ENCODE results near the gene CUL3. TPM values are rescaled to one million over a fixed set of nuclear protein-coding genes. Genes with fewer than 3 reads are reported as not detected.

The CUL3 gene
- total and polyA plus RNA-seq, 2 of the 13 experiments (the other 11 are each of a cell fraction or from before 2014, with no cell fraction given) = 33.2 to 62.3 TPM

GRCh38 chr2:224498991-224499390 is 86.2 kb downstream of the CUL3 start:
- POLR2A ChIA-PET = no interaction called here
- intact Hi-C loops (cut with micrococcal nuclease; ENCODE audit: unreplicated experiment) = no loop called here
- H3K4me1 ChIP-seq (ENCODE audit: insufficient read depth, low read length) = no peaks in the 10 kb centered on the region
- no peak overlapping the region for H2AFZ ChIP-seq (ENCODE audit: low read length)
- H3K36me3 ChIP-seq (replicated peaks in 1 of 2; ENCODE audit: control insufficient read depth in 1 of 2, insufficient read depth in 2 of 2, low read length in 2 of 2) = peaks cover 12 to 65% of the 10 kb centered on the region in 2 experiments
- in situ Hi-C loops (cut with HindIII; ENCODE audit: extremely low pct_ligation_motif_present, low pct_unique_long_range_greater_than_20kb) = no loop called here
- ATAC-seq (no peak), FAIRE-seq (no peak), DNase-seq (ENCODE audit: low spot score) (no peak)
- no peaks in the 10 kb centered on the region for H4K20me1 ChIP-seq (ENCODE audit: insufficient read depth, low read length)
- no peak overlapping the region for H3K9ac ChIP-seq (ENCODE audit: insufficient read depth, low read depth, low read length)
- 95% methylated on average over 3 of the region's 3 CpGs for whole genome bisulfite sequencing (ENCODE audit: low lambda C conversion rate)
- CTCF ChIA-PET (ENCODE audit: low intra/inter-chr PET ratio, low total read pairs) = no interaction called here
- no peak for TF ChIP-seq PRDM4 (CRISPR knock-in tag; IDR thresholded peaks at IDR 0.05; ENCODE audit: borderline replicate concordance)
- TF ChIP-seq JUN (CRISPR knock-in tag; IDR thresholded peaks at IDR 0.05) = no peak
- no peak overlapping the region for H3K4me3 ChIP-seq (replicated peaks in 1 of 3; ENCODE audit: insufficient read depth in 1 of 3, low read depth in 2 of 3, low read length in 3 of 3)
- no peak overlapping the region for H3K4me2 ChIP-seq (ENCODE audit: low read depth, low read length)
- H3K79me2 ChIP-seq (ENCODE audit: insufficient read depth, low read length) = no peaks in the 10 kb centered on the region
- BruUV-seq (replicated peaks) = no TSS peak
- no peaks in the 10 kb centered on the region; a peak in 1 of 5 replicates for H3K27me3 ChIP-seq (ENCODE audit: control insufficient read depth in 1 of 2, insufficient read depth in 2 of 2, low read length in 2 of 2)
- H3K27ac ChIP-seq (ENCODE audit: extremely low read length, insufficient read depth, low read length) = no peak overlapping the region
- H3K9me3 ChIP-seq (ENCODE audit: low read length) = no peaks in the 10 kb centered on the region

- Histone ChIP-seq H3K9me3 (ENCODE audit: low read length) (no peaks in the 10 kb centered on the region), H3K9ac (ENCODE audit: insufficient read depth, low read depth, low read length) (no peak overlapping the region), H3K4me1 (ENCODE audit: insufficient read depth, low read length) (peaks cover 22% of the 10 kb centered on the region), H3K4me2 (ENCODE audit: low read depth, low read length) (no peak overlapping the region), H3K27me3 (ENCODE audit: control insufficient read depth in 1 of 2, insufficient read depth in 2 of 2, low read length in 2 of 2) (no peaks in the 10 kb centered on the region; a peak in 1 of 5 replicates), H3K4me3 (replicated peaks in 1 of 3; ENCODE audit: insufficient read depth in 1 of 3, low read depth in 2 of 3, low read length in 3 of 3) (no peak overlapping the region), H3K79me2 (ENCODE audit: insufficient read depth, low read length) (peaks cover 8% of the 10 kb centered on the region), H4K20me1 (ENCODE audit: insufficient read depth, low read length) (no peaks in the 10 kb centered on the region), H3K27ac (ENCODE audit: extremely low read length, insufficient read depth, low read length) (no peak overlapping the region), H3K36me3 (replicated peaks in 1 of 2; ENCODE audit: control insufficient read depth in 1 of 2, insufficient read depth in 2 of 2, low read length in 2 of 2) (peaks cover 7 to 21% of the 10 kb centered on the region in 2 experiments), H2AFZ (ENCODE audit: low read length) (no peak overlapping the region)
- TF ChIP-seq RBM22 (optimal IDR thresholded peaks at IDR 0.05; ENCODE audit: low read length) (peak; percentile 82), MED8 (CRISPR knock-in tag; IDR thresholded peaks at IDR 0.05; ENCODE audit: insufficient replicate concordance) (no peak), ZNF503 (CRISPR knock-in tag; IDR thresholded peaks at IDR 0.05) (no peak), NKX3-1 (CRISPR knock-in tag; IDR thresholded peaks at IDR 0.05) (no peak), HOMEZ (CRISPR knock-in tag; IDR thresholded peaks at IDR 0.05; ENCODE audit: low read depth) (no peak)
- DNase-seq (ENCODE audit: low spot score) (no peak), FAIRE-seq (no peak), ATAC-seq (no peak)
- intact Hi-C loops (cut with micrococcal nuclease; ENCODE audit: unreplicated experiment) = no loop called here
- 96% methylated on average over 2 of the region's 2 CpGs for WGBS (ENCODE audit: low lambda C conversion rate)
- ChIA-PET POLR2A (no interaction called here), CTCF (ENCODE audit: low intra/inter-chr PET ratio, low total read pairs) (no interaction called here)
- no TSS peak for BruUV-seq (replicated peaks)
- in situ Hi-C loops (cut with HindIII; ENCODE audit: extremely low pct_ligation_motif_present, low pct_unique_long_range_greater_than_20kb) = no loop called here
These were observed 92.6 kb downstream of the CUL3 start for GRCh38 chr2:224492531-224492930.
